HG02884 (cell line): ENCODE measurements around the gene ARID2.

Experiments
- ATAC-seq: cut with Tn5 transposase; IDR thresholded peaks from one replicate; pipeline ENCODE4 v1.9.1; 2021; ENCODE audit warnings: mild to moderate bottlenecking, moderate library complexity; ENCODE audit not compliant: unreplicated experiment

The ARID2 gene

DNA sequence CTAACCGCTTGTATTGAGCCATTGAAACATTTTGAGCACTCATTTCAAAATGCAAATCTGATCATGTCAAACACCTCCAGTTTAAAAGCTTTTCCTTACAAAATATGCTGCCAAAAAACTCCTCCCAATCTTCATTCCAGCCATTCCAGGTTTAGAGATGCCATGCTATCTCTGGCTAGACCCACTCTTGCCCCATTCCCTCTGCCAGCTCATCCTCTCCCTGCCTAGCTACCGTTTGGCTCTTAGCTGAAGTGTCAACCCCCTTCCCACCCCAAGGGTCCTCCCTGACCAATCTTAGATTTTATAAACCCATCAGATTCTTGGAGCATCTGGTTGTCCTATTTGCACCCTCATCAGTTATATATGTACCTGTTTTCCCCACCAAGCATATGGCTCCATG, 185.9 kb downstream of the ARID2 start:
- ATAC-seq, result no peak

DNA sequence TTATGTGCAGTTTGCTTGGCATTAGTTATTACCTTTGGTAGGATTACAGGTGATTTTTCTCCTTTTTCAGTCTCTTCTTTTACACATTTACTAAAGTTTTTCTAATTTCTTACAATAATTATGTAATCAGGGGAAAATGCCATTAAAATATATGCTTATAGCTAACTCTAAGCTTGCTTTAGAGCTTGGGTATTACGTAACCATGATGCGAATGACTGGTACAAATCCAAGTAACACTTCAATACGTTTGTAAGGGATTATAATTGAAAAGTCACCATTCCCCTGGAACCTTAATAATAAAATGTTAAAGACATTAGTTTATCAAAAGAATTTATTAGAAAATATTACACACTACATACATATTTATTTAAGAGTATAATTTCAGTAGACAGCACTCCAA, 189.3 kb downstream of the ARID2 start:
- ATAC-seq, result no peak

GRCh38 chr12:45928309-45928708, 198.8 kb downstream of the ARID2 start:
- no peak for ATAC-seq

- no peak for ATAC-seq
These were observed 200.9 kb downstream of the ARID2 start for GRCh38 chr12:45930369-45930768.

- ATAC-seq, result no peak
These were observed 204.0 kb downstream of the ARID2 start for GRCh38 chr12:45933504-45933903.

DNA sequence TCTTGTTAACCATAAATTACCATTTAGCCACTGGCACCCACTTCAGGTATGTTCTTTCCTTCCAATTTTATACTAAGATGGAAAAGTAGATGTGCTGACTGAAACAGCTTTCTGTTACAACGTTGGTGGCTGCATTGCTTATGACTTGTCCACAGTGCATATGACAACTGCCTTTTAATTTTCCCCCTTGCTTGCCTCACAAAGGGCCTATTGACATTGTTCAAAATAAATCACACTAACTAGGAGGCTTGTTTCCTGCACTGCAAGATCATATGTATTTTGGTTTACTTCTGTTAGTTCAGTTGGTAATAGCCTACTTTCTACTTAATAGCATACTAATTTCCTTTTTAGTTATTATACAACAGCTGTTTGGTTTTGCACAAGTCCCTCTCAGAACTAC, 205.4 kb downstream of the ARID2 start:
- no peak for ATAC-seq

DNA sequence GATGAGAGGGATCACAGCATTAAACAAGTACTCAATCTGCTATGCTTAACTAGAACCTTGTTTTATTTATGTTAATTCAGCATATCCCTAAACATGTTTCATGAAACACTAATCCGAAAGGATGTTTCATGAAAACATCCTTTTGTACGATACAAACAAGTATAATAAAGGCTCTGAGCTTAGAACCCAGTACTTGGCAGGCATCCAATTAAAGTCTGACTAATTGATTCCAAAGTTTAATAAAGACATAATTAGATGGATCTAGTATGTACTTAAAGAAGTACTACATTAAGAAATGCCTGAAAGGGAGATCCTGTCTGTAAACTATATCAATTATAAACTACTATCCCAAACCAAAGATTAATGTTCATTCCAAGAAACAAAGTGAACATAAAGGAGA, 209.1 kb downstream of the ARID2 start:
- ATAC-seq, result no peak

DNA sequence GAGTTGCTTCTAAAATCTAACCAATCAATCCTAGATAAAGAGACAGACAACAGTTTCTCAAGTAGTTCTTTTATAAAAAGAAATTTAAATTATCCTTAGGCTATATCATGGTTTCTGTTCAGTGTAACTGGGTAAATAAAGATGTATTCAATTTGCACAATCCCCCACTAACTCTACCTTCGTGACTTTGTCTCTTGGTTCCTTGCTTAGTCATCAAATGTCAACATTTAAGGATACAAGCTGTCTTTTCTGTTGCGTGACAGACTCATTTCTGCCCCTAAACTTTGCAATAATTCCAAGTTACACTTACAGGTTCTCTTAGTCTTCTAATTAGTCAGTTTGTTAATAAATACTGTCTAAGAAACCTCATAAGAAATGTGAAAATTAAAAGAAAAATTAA, 210.3 kb downstream of the ARID2 start:
- ATAC-seq, result no peak

DNA sequence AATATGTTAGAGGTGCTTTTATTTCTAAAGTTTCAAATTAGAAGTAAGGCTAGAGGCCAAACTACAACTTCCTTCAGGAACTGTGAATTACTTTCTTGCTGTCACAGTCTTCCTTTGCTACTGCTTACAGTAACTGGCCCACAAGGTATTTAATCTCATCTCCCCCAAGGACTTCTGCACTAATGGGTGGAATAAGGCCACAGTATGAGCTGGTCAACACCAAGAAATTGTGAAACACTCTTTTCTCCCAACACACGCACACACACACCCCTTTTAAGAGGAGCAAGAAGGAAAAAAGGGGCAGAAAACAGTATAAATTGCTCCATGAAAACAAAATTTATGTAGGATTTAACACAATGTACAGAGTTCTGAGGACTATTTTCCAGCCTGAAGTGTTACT, 215.3 kb downstream of the ARID2 start:
- ATAC-seq, result no peak

DNA sequence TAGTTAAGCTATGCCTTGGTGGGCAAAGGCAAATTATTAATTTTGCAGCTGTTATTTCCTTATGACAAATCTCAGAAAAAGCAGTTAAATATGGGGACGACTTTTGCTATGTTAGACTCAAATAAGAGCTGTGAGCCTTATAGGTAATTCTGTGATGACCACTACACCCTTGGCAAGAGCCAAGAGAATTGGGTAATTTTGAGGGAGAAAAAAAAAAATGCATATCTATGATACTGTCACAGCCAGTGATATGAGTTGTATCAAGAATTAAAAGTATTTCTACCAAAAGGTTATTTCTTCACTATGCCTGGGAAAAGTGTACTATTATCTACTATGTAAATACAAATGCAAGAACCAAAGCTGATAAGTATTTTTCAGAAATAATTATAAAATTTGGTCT, 216.9 kb downstream of the ARID2 start:
- ATAC-seq, result no peak

GRCh38 chr12:45948546-45948945, 219.0 kb downstream of the ARID2 start:
- no peak for ATAC-seq
